ENCODE results near the gene SLC38A9.
A peak's percentile ranks its signal among the peaks of the same experiment; 100 is the strongest.

SLC38A9 gene

DNA sequence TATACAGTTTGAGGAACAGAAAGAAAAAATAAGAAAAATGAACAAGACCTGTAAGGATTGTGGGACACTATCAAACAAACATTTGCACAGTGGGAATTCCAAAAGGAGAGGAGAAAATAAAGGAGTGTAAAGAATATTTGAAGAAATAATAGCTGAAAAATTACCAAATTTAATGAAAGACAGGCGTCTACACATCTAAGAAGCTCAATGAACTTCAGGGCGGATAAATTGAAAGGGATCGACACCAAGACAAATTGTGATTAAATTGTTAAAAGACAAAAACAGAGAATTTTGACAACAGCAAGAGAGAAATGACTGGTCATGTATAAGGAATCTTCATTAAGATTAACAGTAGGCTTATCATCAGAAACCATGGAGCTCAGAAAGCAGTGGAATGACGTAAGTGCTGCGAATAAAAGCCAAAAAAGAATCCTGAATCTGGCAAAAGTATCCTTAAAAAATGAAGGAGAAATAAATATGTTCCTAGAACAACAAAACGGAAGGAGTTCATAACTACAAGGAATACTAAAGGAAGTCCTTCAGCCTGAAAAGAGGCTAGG lies 3.5 kb upstream of the SLC38A9 start:
- Histone ChIP-seq H3K4me2 (ENCODE audit: low read length) (no peak overlapping the region), H3K27ac (no peak overlapping the region), H3K9me3 (ENCODE audit: control insufficient read depth, low read length) (no peaks in the 10 kb centered on the region), H3K9ac (no peak overlapping the region), H2AFZ (no peak overlapping the region), H3K36me3 (ENCODE audit: control insufficient read depth, insufficient read depth, low read length) (no peaks in the 10 kb centered on the region), H3K4me1 (no peaks in the 10 kb centered on the region), H3K27me3 (ENCODE audit: control insufficient read depth, insufficient read depth, low read length) (no peaks in the 10 kb centered on the region), H3K4me3 (ENCODE audit: low read depth, low read length) (no peak overlapping the region), H3K79me2 (peaks cover 14% of the 10 kb centered on the region)
- TF ChIP-seq, protein P1, sequence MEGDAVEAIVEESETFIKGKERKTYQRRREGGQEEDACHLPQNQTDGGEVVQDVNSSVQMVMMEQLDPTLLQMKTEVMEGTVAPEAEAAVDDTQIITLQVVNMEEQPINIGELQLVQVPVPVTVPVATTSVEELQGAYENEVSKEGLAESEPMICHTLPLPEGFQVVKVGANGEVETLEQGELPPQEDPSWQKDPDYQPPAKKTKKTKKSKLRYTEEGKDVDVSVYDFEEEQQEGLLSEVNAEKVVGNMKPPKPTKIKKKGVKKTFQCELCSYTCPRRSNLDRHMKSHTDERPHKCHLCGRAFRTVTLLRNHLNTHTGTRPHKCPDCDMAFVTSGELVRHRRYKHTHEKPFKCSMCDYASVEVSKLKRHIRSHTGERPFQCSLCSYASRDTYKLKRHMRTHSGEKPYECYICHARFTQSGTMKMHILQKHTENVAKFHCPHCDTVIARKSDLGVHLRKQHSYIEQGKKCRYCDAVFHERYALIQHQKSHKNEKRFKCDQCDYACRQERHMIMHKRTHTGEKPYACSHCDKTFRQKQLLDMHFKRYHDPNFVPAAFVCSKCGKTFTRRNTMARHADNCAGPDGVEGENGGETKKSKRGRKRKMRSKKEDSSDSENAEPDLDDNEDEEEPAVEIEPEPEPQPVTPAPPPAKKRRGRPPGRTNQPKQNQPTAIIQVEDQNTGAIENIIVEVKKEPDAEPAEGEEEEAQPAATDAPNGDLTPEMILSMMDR (IDR thresholded peaks at IDR 0.05), result no peak

- no peak overlapping the region for H3K9ac ChIP-seq
- no peak overlapping the region for H3K4me2 ChIP-seq (ENCODE audit: low read length)
- no peaks in the 10 kb centered on the region for H3K9me3 ChIP-seq (ENCODE audit: control insufficient read depth, low read length)
- no peak overlapping the region for H3K4me3 ChIP-seq (ENCODE audit: low read depth, low read length)
- H3K27me3 ChIP-seq (ENCODE audit: control insufficient read depth, insufficient read depth, low read length), result no peaks in the 10 kb centered on the region
- H3K4me1 ChIP-seq, result no peaks in the 10 kb centered on the region
- H3K36me3 ChIP-seq (ENCODE audit: control insufficient read depth, insufficient read depth, low read length), result no peaks in the 10 kb centered on the region
- H3K27ac ChIP-seq, result no peak overlapping the region
- no peak overlapping the region for H2AFZ ChIP-seq
- peaks cover 19% of the 10 kb centered on the region for H3K79me2 ChIP-seq
- TF ChIP-seq, protein P1 (IDR thresholded peaks at IDR 0.05), result no peak
Measured at GRCh38 chr5:55714749-55715148, 2.6 kb upstream of the SLC38A9 start.

DNA sequence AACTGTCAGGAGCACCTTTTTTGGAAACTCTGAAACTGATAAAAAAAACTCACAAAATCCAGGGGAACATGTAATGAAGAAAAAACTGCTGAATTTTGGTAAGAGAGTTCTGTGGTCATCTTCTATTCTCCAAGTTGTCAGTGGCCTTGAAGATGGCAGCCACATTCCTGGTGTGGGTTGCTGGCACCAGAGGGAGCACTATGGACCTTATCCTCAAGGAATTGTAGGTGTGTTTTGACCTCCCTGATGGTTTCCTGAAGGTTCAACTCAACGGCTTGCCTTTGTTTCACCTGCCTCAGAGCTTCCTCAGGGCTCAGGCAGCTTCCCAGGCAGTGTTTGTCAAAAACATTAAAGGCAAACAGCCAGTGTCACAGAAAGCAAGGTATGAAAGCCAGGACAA lies 2.2 kb upstream of the SLC38A9 start:
- Histone ChIP-seq H3K79me2 (peaks cover 19% of the 10 kb centered on the region), H3K9ac (no peak overlapping the region), H3K27me3 (ENCODE audit: control insufficient read depth, insufficient read depth, low read length) (no peaks in the 10 kb centered on the region), H3K4me1 (no peaks in the 10 kb centered on the region), H3K4me2 (ENCODE audit: low read length) (no peak overlapping the region), H3K36me3 (ENCODE audit: control insufficient read depth, insufficient read depth, low read length) (no peaks in the 10 kb centered on the region), H2AFZ (no peak overlapping the region), H3K9me3 (ENCODE audit: control insufficient read depth, low read length) (no peaks in the 10 kb centered on the region), H3K4me3 (ENCODE audit: low read depth, low read length) (no peak overlapping the region), H3K27ac (no peak overlapping the region)
- TF ChIP-seq, protein P1 (IDR thresholded peaks at IDR 0.05), result no peak

GRCh38 chr5:55713871-55714270 lies 1.7 kb upstream of the SLC38A9 start:
- no peaks in the 10 kb centered on the region for H3K4me1 ChIP-seq
- no peak overlapping the region for H3K4me2 ChIP-seq (ENCODE audit: low read length)
- H3K27ac ChIP-seq, result no peak overlapping the region
- no peaks in the 10 kb centered on the region for H3K36me3 ChIP-seq (ENCODE audit: control insufficient read depth, insufficient read depth, low read length)
- no peak overlapping the region for H3K9ac ChIP-seq
- peaks cover 19% of the 10 kb centered on the region for H3K79me2 ChIP-seq
- no peak overlapping the region for H3K4me3 ChIP-seq (ENCODE audit: low read depth, low read length)
- no peaks in the 10 kb centered on the region for H3K27me3 ChIP-seq (ENCODE audit: control insufficient read depth, insufficient read depth, low read length)
- H3K9me3 ChIP-seq (ENCODE audit: control insufficient read depth, low read length), result no peaks in the 10 kb centered on the region
- no peak overlapping the region for H2AFZ ChIP-seq
- TF ChIP-seq, protein P1 (IDR thresholded peaks at IDR 0.05), result no peak

DNA sequence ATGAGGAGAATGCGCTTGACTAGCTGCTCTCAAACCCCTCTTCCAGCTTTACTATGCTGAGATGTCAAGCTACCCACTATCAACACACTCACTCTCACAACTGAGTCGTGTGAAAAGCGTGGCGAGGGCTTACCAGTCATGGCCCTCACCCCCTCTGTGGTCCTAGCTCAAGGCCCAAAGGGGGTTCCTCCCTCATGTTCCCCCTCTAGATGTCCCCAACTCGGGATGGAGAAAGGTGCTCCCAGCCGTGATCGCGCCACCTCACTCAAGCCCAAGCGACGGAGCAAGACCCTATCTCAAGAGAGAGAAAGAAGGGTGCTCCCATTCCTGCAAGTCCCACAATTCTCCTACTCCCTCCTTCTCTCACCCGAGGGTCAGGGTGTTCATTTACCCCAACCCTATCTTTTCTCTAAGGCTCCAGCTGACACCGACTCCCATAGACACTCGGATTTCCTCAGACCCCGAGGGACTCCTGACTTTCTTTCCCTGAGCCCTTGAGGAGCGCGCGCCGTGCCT lies 559 bp downstream of the SLC38A9 start:
- H3K36me3 ChIP-seq (ENCODE audit: control insufficient read depth, insufficient read depth, low read length), result no peaks in the 10 kb centered on the region
- no peaks in the 10 kb centered on the region for H3K4me1 ChIP-seq
- peak overlapping the region; percentile 90 for H2AFZ ChIP-seq
- H3K9me3 ChIP-seq (ENCODE audit: control insufficient read depth, low read length), result no peaks in the 10 kb centered on the region
- H3K79me2 ChIP-seq, result peaks cover 19% of the 10 kb centered on the region
- no peaks in the 10 kb centered on the region for H3K27me3 ChIP-seq (ENCODE audit: control insufficient read depth, insufficient read depth, low read length)
- no peak overlapping the region for H3K9ac ChIP-seq
- TF ChIP-seq, protein P1 (IDR thresholded peaks at IDR 0.05), result no peak
- peak overlapping the region; percentile 77 for H3K4me2 ChIP-seq (ENCODE audit: low read length)
- peak overlapping the region; percentile 96 for H3K4me3 ChIP-seq (ENCODE audit: low read depth, low read length)
- H3K27ac ChIP-seq, result peak overlapping the region; percentile 34

Measured in parathyroid adenoma (tissue), 2 donors.